ENCODE measurements around the gene EXOC2.
A peak's percentile ranks its signal among the peaks of the same experiment; 100 is the strongest.
"Not testable (repeated sequence)": the region's sequence is repeated elsewhere in the genome, so short reads cannot be mapped to it uniquely, and the experiment has no call there.

EXOC2 gene

DNA sequence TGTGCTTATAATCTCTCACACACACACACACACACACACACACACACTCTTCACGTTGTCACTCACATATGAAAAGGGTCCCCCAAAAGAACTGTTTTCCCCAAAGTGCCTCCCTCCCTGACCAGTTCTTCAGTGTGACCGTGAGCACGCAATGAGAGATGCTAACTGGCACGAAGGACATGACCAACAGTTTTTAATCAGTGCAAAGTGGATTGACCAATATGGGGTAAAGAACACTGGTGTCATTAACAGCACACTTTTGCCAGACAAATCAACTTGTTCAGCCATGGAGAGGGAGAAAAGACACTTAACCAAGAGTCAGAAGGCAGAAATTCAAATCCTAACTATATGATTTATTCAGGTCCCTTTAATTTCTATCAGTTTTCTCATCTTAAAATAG lies 15.0 kb downstream of the EXOC2 start:
- no peak for DNase-seq

DNA sequence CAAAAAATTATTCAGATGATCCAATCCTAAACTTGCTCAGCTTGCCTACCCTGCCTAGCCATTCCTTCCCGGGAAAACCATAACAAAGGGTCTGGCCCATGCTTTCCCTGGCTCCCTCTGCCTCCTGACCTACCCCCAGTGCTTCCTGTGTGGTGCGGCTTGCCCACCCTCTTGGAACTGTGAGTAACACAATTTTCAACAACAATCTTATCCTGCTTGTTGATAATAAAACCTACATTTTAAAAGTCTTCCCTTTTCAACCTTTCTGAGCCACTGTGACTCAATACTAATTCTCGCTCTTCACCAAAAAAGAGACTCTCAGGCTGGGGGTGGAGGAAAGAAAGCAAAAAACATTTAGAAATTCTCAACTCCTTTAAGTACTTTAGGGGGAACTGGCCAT lies 18.0 kb downstream of the EXOC2 start:
- DNase-seq, result no peak

DNA sequence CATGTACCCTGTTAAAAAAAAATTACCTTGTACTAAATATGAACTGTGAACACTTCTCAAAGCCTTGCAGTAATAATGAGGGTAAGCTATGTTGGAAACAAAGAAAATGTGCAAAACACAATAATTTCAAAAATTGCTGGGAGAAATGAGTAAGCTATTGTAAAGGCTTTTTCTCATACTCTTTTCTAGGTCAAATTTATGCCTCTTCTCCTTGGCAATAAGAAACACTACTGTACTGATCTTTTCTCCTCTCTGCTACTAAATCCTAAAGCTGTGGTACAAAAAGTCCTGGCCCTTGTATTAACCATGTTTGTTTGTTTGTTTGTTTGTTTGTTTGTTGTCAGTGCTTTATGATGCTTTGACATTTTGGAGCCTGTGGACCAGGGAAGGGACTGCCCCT lies 18.5 kb downstream of the EXOC2 start:
- DNase-seq, result no peak

- DNase-seq, result no peak
These were observed 25.5 kb downstream of the EXOC2 start for GRCh38 chr6:667253-667927.

GRCh38 chr6:665403-666267 lies 27.3 kb downstream of the EXOC2 start:
- DNase-seq, result no peak

- not testable (repeated sequence) for DNase-seq
These were observed 29.2 kb downstream of the EXOC2 start for GRCh38 chr6:663788-664187.

DNA sequence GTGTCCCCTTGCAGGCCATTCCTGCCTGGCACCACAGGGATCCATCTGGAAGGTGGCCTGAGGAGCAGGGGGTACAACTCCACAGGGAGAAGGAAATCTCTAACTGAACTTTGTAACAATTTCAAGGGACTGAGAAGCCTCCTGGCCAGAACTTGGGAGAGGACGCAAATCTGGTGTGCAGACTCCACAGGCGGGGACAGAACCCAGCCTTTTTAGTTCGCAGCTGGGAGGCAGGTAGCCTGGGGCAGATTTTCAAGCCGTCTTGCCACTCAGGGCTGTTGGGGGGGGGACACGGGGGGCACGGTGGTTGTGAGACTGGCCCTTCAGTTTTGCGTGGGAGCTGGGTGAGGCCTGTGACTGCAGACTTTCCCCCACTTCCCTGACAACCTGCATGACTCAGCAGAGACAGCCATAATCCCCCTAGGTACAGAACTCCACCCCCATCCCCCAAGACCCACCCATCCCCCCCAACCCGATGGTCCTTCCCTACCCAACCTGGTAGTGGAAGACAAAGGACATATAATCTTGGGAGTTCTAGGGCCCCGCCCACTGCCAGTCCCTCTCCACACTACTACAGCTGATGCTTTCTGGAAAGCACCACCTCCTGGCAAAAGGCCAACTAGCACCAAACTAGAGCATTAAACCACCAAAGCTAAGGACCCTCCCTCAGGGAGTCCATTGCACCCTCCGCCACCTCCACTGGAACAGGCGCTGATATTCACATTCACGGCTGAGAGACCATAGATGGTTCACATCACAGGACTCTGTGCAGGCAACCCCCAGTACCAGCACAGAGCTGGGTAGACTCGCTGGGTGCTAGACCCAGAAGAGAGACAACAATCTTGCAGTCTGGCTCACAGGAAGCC lies 33.0 kb downstream of the EXOC2 start:
- DNase-seq, result no peak

GRCh38 chr6:658244-658643 lies 34.7 kb downstream of the EXOC2 start:
- DNase-seq, result no peak

DNA sequence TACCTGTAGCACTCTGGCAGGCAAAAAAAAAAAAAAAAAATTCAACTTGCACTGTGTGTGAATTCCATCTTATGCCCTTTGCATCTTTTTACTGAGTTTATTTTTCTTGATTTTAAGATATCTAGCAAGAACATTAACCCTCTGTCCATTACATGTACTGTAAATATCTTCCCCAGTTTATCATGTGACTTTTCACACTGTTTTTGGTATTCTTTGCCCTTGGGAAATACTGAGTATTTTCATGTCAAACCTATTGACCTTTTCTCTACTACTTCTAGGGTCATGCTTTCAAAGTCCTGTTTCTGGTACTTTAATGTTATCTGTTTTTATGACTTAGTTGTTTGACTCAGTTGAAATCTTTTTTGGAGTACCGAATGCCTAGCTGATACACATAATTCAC lies 35.2 kb downstream of the EXOC2 start:
- no peak for DNase-seq

DNA sequence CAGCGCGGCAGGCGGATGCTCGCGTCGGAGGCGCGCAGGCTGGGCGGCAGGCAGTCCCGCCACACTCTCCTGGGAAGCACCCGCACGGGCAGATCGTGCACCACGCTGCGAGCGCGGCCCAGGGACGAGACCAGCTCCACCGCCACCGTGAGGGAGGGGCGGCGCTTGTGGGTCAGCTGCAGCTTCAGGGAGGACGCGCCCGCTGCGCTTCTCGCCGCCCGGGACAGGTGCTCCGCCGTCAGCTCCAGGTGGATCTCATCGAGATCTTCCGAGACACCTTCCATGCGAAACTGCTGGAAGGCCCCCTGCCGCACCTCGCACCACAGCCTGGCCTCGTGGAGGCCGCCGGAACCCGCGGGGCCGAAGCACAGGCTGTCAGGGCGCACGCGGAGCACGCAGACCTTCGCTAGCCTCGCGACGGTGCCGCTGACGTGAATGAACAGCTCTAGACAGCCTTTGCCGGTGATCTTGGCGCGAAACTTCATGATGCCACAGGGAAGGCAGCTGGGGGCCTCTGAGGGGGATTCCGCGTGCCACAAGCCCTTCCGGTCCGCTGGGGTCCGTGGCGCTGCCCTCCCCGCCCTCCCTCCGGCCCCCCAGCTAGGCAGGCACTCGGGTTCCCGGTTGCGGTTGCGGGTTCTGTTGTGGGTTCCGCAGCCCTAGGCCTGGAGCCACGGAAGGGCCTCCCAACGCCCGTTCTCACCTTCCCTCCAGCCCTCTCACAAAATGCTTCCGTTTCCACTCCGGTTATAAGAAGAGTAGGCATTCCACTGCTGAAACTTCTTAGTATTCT lies 36.3 kb downstream of the EXOC2 start, which contains the start of gene HUS1B:
HUS1B (minus strand) TSS at position 641 of the 793 bp plus-strand sequence; CDS start at position 485, 156 bp downstream.
- no peak for DNase-seq

DNA sequence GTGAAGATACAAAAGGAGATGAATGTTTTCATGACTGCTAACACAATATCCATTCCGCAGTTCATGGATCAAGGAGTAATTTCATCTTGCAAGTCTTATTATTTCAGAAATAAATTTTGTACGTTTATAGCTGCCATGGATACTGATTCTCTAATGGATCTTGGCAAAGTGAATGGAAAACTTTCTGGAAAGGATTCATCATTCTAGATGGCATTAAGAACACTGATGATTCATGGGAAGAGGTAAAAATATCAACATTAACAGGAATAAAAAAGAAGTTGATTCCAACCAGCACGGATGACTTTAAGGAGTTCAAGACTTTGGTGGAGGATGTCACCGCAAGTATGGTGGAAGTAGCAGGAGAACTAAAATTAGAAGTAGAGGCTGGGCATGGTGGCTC lies 38.8 kb downstream of the EXOC2 start:
- DNase-seq, result no peak

- peak; percentile 27 for DNase-seq
These were observed 40.1 kb downstream of the EXOC2 start for GRCh38 chr6:652865-653264.

DNA sequence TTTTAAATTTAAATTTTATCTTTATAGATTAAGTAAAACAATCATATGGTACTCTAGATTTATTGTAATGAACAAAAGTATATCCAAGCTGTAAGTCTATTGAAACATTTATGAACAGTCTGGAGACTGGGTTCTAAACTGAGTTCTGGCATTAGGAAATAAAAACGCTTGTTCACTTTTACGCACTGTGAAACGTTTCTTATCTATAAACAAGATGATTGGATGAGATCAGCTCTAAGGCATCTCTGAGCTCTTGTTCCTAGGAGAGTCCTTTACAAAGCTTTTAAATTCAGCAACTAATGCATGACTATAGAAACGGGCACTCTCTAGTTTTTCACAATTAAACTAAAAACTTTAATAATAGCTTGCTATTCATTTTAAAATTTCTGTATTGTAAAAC lies 42.8 kb downstream of the EXOC2 start:
- no peak for DNase-seq

- no peak for DNase-seq
These were observed 50.1 kb downstream of the EXOC2 start for GRCh38 chr6:642805-643204.

- no peak for DNase-seq
These were observed 51.5 kb downstream of the EXOC2 start for GRCh38 chr6:641225-641985.

DNA sequence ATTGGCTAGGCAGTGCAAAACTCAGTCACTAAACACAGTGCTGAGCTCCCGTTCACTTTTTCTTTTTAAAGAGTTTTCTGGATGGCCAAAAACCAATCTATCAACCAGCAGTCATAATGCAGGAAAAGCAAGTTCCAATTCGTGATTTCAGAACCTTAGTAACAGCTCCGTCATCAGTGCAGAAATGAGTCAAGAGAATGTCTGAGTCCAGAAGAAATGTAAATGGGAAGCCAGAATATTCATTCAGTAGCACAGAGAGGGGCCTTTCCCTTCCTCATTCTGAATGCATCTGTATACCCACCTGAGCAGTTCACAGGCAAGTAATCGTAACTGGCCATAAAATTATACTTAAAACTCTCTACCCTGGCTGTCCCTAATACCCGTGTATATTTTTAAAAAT lies 56.5 kb downstream of the EXOC2 start:
- peak; percentile 80 for DNase-seq

DNA sequence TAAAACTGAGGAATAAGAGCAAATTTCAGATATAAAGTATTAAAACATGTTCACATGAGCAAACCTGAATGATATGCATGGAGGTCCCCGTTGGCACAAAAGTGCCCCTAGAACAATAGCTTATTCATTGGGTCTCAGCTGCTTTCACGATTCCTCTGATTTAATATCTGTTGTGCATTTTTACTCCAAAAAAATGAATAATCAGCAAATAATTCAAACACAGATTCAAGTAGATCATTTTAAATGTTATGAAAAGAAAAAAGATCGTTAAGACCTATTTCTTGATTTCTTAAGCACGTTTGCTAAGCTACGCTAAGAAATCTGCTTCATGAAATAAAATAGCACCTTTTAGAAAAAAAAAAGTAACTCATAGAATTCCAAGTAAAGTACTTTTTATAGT lies 57.7 kb downstream of the EXOC2 start:
- no peak for DNase-seq

DNA sequence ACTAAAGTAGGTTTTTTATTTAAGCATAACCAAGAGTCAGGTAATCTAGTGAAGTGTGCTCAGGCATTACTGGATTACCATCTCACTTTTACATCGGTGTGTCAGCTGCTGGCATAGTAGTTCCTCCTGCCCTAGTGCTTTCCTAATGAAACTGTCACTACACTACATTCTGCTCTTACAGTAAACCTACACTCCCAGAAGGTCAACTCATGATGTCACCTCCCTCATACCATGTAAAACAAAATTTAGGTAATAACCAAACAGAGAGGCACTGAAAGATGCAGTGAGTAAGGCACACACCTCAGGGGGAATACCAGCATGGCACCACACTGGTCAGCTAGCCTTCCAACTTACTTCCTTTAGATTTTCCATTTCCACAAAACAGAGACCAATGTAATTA lies 59.3 kb downstream of the EXOC2 start:
- DNase-seq, result no peak

GRCh38 chr6:628766-629165 lies 64.2 kb downstream of the EXOC2 start:
- DNase-seq, result no peak

- no peak for DNase-seq
These were observed 66.7 kb downstream of the EXOC2 start for GRCh38 chr6:626236-626635.

DNA sequence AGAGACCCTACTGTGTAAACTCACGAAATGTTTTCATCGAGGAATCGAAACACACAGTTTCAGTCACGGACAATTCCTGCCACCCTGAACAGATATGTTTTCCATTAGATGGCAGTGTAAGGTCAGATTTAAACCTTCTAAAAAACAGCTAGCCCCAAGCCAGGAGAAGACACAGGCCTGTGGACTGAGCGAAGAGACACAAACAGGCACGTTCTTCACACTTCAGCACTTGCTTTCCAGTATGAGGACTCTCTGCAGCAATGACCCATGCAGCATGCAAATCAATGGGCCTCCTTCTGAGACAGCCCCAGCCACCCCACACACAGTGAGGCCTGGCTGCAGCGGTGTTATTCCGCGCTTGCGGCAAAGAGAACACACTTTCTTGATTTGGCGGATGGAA lies 68.0 kb downstream of the EXOC2 start:
- DNase-seq, result no peak

DNA sequence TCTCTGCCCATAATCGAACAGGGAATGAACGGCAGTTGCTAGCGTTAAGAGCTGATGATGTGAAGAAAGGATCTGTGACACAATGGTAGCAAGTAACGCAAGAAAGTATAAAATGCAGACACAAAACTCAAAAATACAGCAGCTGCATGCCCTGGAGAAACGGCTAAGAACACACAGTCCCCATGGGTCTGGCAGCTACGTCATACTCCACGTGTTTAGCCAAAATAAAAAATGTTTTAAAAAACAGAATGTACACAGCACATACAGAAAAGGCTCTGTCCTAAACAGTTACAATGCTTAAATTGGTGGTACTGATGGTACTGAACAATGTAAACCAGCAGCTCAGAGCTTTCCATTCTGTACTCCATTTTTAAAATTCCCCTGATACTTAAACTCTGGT lies 70.5 kb downstream of the EXOC2 start:
- no peak for DNase-seq

Measured in activated CD4-positive, alpha-beta T cell treated with anti-CD3 and anti-CD28 coated beads, Interleukin-2, Interleukin-6, amounts not matched to agents 100 ng/mL and 50 ng/mL, durations not matched to agents 16 hours and 8 hours (primary cell).